Astrocyte of the spinal cord (primary cell): Measurements from ENCODE around the gene TMEM100.
"Not testable (repeated sequence)": the region's sequence is repeated elsewhere in the genome, so short reads cannot be mapped to it uniquely, and the experiment has no call there.

Experiments
- DNase-seq: peaks from one replicate; pipeline ENCODE4 v3.0.0; 2011; ENCODE audit warnings: low read depth, low spot score
- H3K4me3 ChIP-seq: 2 replicates; pipeline ENCODE4 v1.5.1; 2011; ENCODE audit warnings: low read depth, mild to moderate bottlenecking, low read length, moderate library complexity
- in situ Hi-C: cut with HindIII; loops from 2 replicates; pipeline ENCODE4 v1.10.0; 2017; ENCODE audit warnings: low sequenced_read_pairs
- TF ChIP-seq, protein P1 (sequence below): IDR thresholded peaks from 2 replicates; pipeline ENCODE4 v1.5.1; 2012; ENCODE audit warnings: low read depth, mild to moderate bottlenecking, low read length, inconsistent platforms

Gene TMEM100

GRCh38 chr17:55681342-55681700, 41.3 kb downstream of the TMEM100 start:
- H3K4me3 ChIP-seq = no peak overlapping the region
- no peak for DNase-seq
- TF ChIP-seq, protein P1, sequence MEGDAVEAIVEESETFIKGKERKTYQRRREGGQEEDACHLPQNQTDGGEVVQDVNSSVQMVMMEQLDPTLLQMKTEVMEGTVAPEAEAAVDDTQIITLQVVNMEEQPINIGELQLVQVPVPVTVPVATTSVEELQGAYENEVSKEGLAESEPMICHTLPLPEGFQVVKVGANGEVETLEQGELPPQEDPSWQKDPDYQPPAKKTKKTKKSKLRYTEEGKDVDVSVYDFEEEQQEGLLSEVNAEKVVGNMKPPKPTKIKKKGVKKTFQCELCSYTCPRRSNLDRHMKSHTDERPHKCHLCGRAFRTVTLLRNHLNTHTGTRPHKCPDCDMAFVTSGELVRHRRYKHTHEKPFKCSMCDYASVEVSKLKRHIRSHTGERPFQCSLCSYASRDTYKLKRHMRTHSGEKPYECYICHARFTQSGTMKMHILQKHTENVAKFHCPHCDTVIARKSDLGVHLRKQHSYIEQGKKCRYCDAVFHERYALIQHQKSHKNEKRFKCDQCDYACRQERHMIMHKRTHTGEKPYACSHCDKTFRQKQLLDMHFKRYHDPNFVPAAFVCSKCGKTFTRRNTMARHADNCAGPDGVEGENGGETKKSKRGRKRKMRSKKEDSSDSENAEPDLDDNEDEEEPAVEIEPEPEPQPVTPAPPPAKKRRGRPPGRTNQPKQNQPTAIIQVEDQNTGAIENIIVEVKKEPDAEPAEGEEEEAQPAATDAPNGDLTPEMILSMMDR = no peak
- in situ Hi-C loops = no loop called here

- in situ Hi-C loops = no loop called here
- TF ChIP-seq, protein P1 = no peak
- no peak overlapping the region for H3K4me3 ChIP-seq
- no peak for DNase-seq
Measured at GRCh38 chr17:55680686-55681341, 41.9 kb downstream of the TMEM100 start.

- H3K4me3 ChIP-seq = no peak overlapping the region
- no peak for DNase-seq
- TF ChIP-seq, protein P1 = no peak
- in situ Hi-C loops = no loop called here
Measured at GRCh38 chr17:55677446-55677845, 45.2 kb downstream of the TMEM100 start.

DNA sequence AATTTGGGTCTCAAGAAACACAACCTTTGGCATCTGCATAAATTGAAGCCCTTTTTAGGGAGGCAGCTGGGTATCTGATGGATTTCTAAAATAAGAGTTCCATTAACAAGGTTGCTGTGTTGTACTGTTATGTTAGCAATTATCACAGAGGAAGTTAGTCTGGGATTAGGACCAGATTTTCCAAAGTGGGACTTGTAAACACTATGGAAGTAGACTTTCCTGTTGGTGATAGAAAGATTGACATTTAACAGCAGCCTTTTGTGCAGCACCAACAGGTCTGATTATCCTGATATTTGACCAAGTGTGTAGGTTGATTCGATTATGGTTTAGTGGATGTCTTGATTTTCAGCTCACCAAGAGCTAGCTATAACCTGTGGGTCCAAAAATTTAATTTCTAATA, 46.4 kb downstream of the TMEM100 start:
- in situ Hi-C loops = no loop called here
- no peak for DNase-seq
- no peak overlapping the region for H3K4me3 ChIP-seq
- TF ChIP-seq, protein P1 = no peak

- no peak for DNase-seq
- in situ Hi-C loops = no loop called here
- TF ChIP-seq, protein P1 = no peak
- H3K4me3 ChIP-seq = no peak overlapping the region
Measured at GRCh38 chr17:55673743-55674506, 48.7 kb downstream of the TMEM100 start.

GRCh38 chr17:55672585-55673501, 49.8 kb downstream of the TMEM100 start:
- in situ Hi-C loops = no loop called here
- H3K4me3 ChIP-seq = no peak overlapping the region
- DNase-seq = no peak
- TF ChIP-seq, protein P1 = no peak

- DNase-seq, H3K4me3 ChIP-seq, in situ Hi-C loops: not testable (repeated sequence)
Measured at GRCh38 chr17:55672010-55672409, 50.7 kb downstream of the TMEM100 start.
